Posterior vena cava (tissue), 2 donors: Measurements from ENCODE around the gene ASIC3. TPM values are rescaled to one million over a fixed set of nuclear protein-coding genes. Genes with fewer than 3 reads are reported as not detected.

Experiments
- DNase-seq: peaks from one replicate; pipeline ENCODE4 v3.0.0-alpha.2; 2020; ENCODE audit warnings: low spot score
- intact Hi-C, 2 donors: fragments of 100-400 bp; cut with DNase I; formaldehyde crosslinking; loops; one replicate each; pipeline versions ENCODE4 v1.14.1 to v1.14.2; 2022 to 2023
- total RNA-seq, 2 donors: library from RNA; stranded (reverse); fragmentation: NEBNext Ultra II Directional; extraction: Animal tissue kit (Norgen Biotek cat#: 25700); gene quantifications; one replicate each; pipeline ENCODE4 v1.2.1, GENCODE V29; 2021
- donor health status: DM: yes; HTN: yes; CAD: no.
- donor health status: DM: yes; HTN: yes; CAD: no.

Gene ASIC3
- total RNA-seq, 2 donors from 2014 or later: 1.4 to 1.5 TPM

DNA sequence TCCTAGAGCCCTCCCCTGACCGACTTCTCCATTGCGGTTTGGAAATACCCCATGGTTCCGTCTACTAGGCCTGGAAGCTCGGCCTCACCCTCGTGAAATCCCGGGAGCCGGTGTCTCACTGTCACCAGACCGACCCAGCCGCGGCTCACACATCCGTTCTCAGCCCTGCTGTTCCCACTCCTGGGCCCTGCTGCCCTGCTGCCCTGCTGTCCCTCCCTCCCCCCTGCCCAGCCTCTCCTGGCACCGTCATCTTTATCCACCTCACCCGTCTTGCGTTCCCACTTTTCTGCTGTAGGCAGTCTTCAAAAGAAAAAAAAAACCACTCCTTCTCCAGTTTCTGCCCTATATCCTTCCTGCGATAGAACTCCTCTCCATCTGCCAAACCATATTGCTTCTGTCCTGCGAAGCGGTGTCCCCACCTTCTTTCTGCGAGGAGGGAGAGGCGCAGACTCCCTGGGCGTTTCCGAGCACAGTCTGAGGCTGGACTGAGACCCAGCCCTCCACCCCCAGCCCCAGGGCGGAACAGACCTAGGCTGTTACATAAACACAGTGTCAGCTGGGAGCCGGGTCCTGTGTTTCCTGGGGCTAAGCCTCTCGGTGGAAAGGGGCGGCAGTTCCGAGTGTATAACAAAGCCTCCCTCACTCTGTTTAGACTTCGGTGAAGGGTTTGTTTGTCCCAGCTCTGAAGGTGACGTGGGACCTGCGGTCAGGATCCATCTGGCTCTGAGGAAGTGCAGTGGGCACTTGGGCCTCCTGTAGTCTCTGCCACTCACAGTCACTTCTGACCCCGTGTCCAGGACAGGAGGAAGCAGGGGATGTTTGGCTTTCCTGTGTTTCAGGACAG is 40.7 kb downstream of the ASIC3 start:
- intact Hi-C loops: no loop called here

DNA sequence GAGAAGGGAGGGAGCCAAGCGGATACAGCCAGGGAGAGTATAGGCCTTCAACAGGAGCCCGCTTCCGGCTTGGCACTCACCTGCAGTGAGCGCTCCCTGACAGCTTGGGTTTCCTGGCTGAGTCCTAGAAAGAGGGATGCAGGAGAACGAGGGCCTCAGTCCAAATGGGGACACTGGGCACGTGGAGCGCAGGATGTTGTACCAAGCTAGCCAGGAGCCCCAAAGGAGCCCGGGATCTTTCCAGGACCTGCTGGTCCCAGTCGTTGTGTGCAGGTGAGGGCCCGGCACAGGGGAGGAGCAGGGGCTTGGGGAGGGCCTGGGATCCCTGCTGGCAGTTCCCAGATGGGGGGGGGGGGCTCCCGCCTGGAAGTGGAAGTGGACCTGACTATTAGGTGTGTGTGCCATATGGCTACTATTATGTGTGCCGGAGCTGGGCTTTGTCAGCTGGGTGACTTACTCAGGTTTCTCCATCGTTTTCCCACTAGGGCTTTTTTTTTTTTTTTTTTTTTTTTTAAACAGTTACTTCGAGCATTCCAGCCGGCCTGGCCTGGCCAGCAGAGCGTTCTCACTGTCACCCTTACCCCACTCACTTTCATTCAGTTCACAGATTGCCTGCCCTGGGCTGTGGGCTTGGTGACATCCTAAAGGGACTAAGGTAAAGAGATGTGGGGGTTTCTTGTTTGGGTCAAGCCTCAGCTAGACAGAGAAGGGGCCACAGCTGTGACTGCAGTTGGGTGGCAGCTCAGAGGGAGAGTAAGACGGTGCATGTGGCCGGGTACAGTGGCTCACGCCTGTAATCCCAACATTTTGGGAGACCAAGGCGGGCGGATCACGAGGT is 41.8 kb downstream of the ASIC3 start:
- DNase-seq: no peak
- intact Hi-C loops: loop anchor here in 1 of 2 donors (2.0 to 10.0 kb wide), 2 partner anchors 19 to 45 kb away; partner anchors contain the start of gene ASIC3

More for the DNA sequence above, 40.7 kb downstream of the ASIC3 start:
- DNase-seq: peak; percentile 93

- intact Hi-C loops: loop anchor here in 1 of 2 donors (2.0 to 10.0 kb wide), 2 partner anchors 18 to 46 kb away; partner anchors contain the start of gene ASIC3
- no peak for DNase-seq
These were observed 42.7 kb downstream of the ASIC3 start for GRCh38 chr7:151091003-151091402.

DNA sequence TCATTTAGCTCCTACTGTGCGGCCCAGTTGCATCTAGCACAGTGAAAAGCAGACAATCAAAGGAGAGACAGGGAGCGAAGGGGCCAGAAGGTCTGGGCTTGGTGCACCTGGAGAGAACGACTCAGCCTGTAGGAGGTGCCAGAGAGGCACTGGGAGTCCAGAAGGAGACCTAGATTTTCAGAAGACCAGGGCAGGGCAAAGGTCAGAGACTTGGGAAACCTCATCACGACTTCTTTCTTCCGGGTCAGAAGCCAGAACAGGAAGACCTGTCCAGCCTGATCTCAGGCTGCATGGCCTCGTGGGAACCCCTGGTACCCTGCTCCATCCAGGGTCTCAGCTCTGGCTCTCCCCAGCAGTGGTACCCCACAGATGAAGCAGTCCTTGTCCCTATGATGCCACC is 43.1 kb downstream of the ASIC3 start:
- intact Hi-C loops: loop anchor here in 1 of 2 donors (2.0 to 10.0 kb wide), 2 partner anchors 17 to 47 kb away; partner anchors contain the start of gene ASIC3
- DNase-seq: no peak

GRCh38 chr7:151091988-151092387 is 43.7 kb downstream of the ASIC3 start:
- DNase-seq: no peak
- intact Hi-C loops: loop anchor here in 1 of 2 donors (2.0 to 10.0 kb wide), 2 partner anchors 17 to 47 kb away; partner anchors contain the start of gene ASIC3

DNA sequence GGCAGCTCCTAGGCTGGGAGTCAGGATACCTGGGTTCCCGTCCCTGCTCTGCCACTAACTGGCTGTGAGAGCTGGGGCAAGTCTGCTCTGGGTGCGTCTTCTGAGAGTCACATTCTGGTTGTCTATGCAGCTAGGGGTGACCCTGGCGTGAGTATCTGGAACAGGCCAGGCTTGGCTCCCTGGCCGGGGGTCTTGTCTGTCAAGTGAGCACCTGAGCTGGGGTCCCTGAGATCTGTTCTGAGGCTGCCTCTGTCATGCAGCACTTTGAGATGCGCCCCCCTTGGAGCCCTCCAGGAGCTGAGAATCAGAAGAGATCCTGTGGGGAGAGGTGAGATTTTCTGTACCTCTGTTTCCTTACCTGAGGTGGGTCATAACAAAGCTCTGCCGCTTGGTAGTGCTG is 45.4 kb downstream of the ASIC3 start:
- no peak for DNase-seq
- intact Hi-C loops: loop anchor here in 1 of 2 donors (10.0 kb wide), 1 partner anchor 49 kb away; the partner anchor contains the start of gene ASIC3

- no peak for DNase-seq
- intact Hi-C loops: loop anchor here in 1 of 2 donors (10.0 kb wide), 1 partner anchor 50 kb away; the partner anchor contains the start of gene ASIC3
These were observed 46.3 kb downstream of the ASIC3 start for GRCh38 chr7:151094675-151095074.

DNA sequence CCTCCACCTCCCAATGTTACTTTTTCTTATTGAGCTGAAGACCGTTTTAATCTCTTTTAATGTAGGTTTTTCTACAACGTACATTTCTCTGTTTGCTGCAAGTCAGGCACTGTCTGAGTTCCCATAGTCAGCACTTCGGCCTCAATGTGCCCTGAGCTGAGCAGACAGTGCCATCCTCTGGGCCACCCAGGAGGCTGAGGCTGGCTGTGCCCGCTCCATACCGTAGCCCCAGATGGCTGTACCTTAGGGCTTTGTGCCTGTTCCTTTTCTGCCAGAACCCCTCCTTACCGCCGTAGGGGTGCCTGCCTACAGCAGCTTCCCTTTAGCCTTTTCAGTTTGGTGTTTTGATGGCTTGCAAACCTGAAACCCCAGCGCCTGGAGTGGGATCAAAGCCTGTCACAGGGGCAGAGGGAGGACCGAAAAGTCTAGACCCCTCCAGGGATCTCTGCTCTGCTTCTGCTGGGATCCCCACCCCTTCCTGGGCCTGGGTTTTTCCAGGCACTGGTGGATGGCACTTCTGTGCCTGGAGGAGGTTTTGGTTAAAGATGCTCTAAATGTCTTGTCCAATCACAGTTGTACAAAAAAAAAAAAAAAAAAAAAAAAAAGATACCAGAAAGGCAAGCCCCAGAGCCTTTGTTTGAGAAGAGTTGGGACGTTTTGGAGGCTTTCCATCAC is 46.9 kb downstream of the ASIC3 start:
- intact Hi-C loops: loop anchor here in 1 of 2 donors (10.0 kb wide), 1 partner anchor 50 kb away; the partner anchor contains the start of gene ASIC3
- no peak for DNase-seq

DNA sequence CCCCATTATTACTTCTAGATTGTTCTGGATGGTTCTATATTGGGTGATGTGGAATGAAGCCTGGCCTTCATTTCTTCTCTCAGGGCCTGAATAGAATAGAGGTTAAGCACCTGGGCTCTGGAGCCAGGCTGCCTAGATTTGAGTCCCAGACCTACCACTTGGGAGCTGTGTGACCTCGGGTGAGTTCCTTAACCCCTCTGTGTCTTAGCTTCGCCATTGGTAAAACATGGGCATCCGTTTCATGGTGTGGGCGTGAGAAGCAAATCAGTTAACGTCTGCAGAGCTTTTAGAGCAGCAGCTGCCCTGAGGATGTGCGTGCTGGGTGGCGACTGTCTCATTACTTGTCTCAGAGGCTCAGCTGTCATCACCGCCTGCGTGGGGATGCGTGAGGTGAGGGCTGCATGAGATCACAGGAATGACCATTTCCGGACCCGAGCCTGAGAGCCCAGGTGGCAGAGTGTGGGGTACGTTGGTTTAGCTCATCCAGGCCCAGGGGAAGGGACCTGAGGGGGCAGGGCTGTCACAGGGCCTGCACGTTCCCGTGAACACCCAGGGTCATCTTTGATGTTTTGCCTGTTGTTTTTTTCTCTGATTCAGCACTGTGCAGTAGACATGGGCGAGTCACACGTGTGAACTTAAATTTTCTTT is 47.6 kb downstream of the ASIC3 start:
- no peak for DNase-seq
- intact Hi-C loops: loop anchor here in 1 of 2 donors (10.0 kb wide), 1 partner anchor 51 kb away; the partner anchor contains the start of gene ASIC3

GRCh38 chr7:151099486-151100211 is 51.3 kb downstream of the ASIC3 start:
- no peak for DNase-seq

GRCh38 chr7:151100921-151101320 is 52.6 kb downstream of the ASIC3 start:
- intact Hi-C loops: no loop called here
- no peak for DNase-seq

More at GRCh38 chr7:151099486-151100211, 51.3 kb downstream of the ASIC3 start:
- intact Hi-C loops: loop anchor here in 1 of 2 donors (10.0 kb wide), 1 partner anchor 55 kb away; the partner anchor contains the start of gene ASIC3

GRCh38 chr7:151101621-151102396 is 53.5 kb downstream of the ASIC3 start:
- no peak for DNase-seq
- intact Hi-C loops: no loop called here

Other genes with a start within 250 kb of the ASIC3 start
- gene TMEM176B, start 248.2 kb upstream of the ASIC3 start, total RNA-seq: 100 to 1,000 TPM in 1 of 2 donors, 10 to 100 TPM in 1; 65.3 to 110 TPM
- 10 to 100 TPM; 47.2 to 70.7 TPM for gene TMEM176A, start 247.8 kb upstream of the ASIC3 start, total RNA-seq
- under 1 TPM in 1 of 2 donors, not detected in 1; 0.46 TPM for gene AOC1, start 196.0 kb upstream of the ASIC3 start, total RNA-seq
- 10 to 100 TPM; 27.3 to 37.3 TPM for gene KCNH2, start 70.2 kb upstream of the ASIC3 start, total RNA-seq
- gene NOS3, start 57.5 kb upstream of the ASIC3 start, total RNA-seq: 10 to 100 TPM; 27.9 to 71.8 TPM
- not detected for gene ATG9B, start 24.0 kb upstream of the ASIC3 start, total RNA-seq
- 10 to 100 TPM; 19.2 to 24.5 TPM for gene ABCB8, start 20.1 kb upstream of the ASIC3 start, total RNA-seq
- gene CDK5, start 9.4 kb downstream of the ASIC3 start, total RNA-seq: 1 to 10 TPM; 5.2 to 7.3 TPM
- 100 to 1,000 TPM; 105 to 212 TPM for gene SLC4A2, start 11.1 kb downstream of the ASIC3 start, total RNA-seq
- gene FASTK, start 32.3 kb downstream of the ASIC3 start, total RNA-seq: 10 to 100 TPM; 35.5 to 56.3 TPM
- 10 to 100 TPM; 27.4 to 27.7 TPM for gene TMUB1, start 35.0 kb downstream of the ASIC3 start, total RNA-seq
- gene AGAP3, start 37.9 kb downstream of the ASIC3 start, total RNA-seq: 10 to 100 TPM; 55.7 to 63.6 TPM
- gene GBX1, start 119.2 kb downstream of the ASIC3 start, total RNA-seq: not detected
- not detected for gene ASB10, start 138.7 kb downstream of the ASIC3 start, total RNA-seq
- 1 to 10 TPM in 1 of 2 donors, not detected in 1; 1.1 TPM for gene H2BK1, start 162.0 kb downstream of the ASIC3 start, total RNA-seq
- gene ABCF2, start 178.7 kb downstream of the ASIC3 start, total RNA-seq: 10 to 100 TPM; 24.4 to 27.4 TPM
- 10 to 100 TPM; 37.5 to 40.7 TPM for gene CHPF2, start 184.0 kb downstream of the ASIC3 start, total RNA-seq
- gene SMARCD3, start 200.2 kb downstream of the ASIC3 start, total RNA-seq: 10 to 100 TPM; 45.8 to 68.4 TPM